HCT116 (cell line): ENCODE data around the gene NOL4L. TPM values are rescaled to one million over a fixed set of nuclear protein-coding genes. Genes with fewer than 3 reads are reported as not detected.

Experiments used
- ATAC-seq: fragments of 200-7000 bp; cut with Tn5 transposase; 2 replicates; pipeline ENCODE4 v1.9.1; 2020; ENCODE audit warnings: mild to moderate bottlenecking, moderate library complexity
- BruUV-seq: library from RNA; stranded (reverse); fragments of 400-500 nt; replicated peaks from 2 replicates; lab custom pipeline; 2021; lab: Mats Ljungman, UMichigan
- CTCF ChIA-PET: fragments of 300-600 bp; sonication (Branson Sonifier 250); formaldehyde crosslinking; loops from one replicate; lab custom pipeline; 2021; ENCODE audit warnings: antibody characterized with exemption; lab: Charles Lee
- POLR2A ChIA-PET: fragments of 300-600, 350-600 bp; sonication (Branson Sonifier 250); formaldehyde crosslinking; loops from one replicate; lab custom pipeline; 2021; ENCODE audit warnings: antibody characterized with exemption; lab: Charles Lee
- RAD21 ChIA-PET, 2 experiments: fragments of 300-600 bp; sonication (Branson Sonifier 250); formaldehyde crosslinking; loops; one replicate each; lab custom pipeline; 2023; ENCODE audit warnings: low total read pairs in 2 of 2; ENCODE audit not compliant: uncharacterized antibody in 2 of 2, unreplicated experiment in 2 of 2, low non-redundant PET in 1 of 2; lab: Charles Lee
- DNase-seq: peaks from one replicate; pipeline ENCODE4 v3.0.0-alpha.2; 2010; ENCODE audit warnings: low read depth, low spot score
- H2AFZ ChIP-seq: fragments of 200-600 bp; shearing (Covaris generic), sonication (generic); 2 replicates; pipeline ENCODE4 v1.6.1; 2017; ENCODE audit warnings: low read depth, mixed run types, mixed read lengths, antibody characterized with exemption, low read length; ENCODE audit not compliant: poor library complexity, severe bottlenecking
- H3K27ac ChIP-seq: 2 replicates; pipeline ENCODE4 v1.5.1; 2012; ENCODE audit warnings: low read depth, low read length
- H3K27me3 ChIP-seq: fragments of 200-600 bp; sonication (generic); 2 replicates; pipeline ENCODE4 v1.6.1; 2016; ENCODE audit warnings: mixed run types, low read length, mixed read lengths; ENCODE audit not compliant: insufficient read depth
- H3K36me3 ChIP-seq, 2 experiments: fragments of 200-500 bp in 1 of 2; fragments of 200-600 bp in 1 of 2; sonication (Bioruptor generic) in 1 of 2; sonication (generic) in 1 of 2; 2 replicates each; pipeline versions ENCODE4 v1.5.1 to v1.6.1; 2014 to 2016; ENCODE audit warnings: low read length in 2 of 2, inconsistent platforms in 1 of 2, mixed read lengths in 1 of 2, mixed run types in 1 of 2; ENCODE audit not compliant: insufficient read depth in 2 of 2, control insufficient read depth in 1 of 2
- H3K4me1 ChIP-seq, 2 experiments: fragments of 200-600 bp in 1 of 2; sonication (generic) in 1 of 2; 2 replicates each; pipeline versions ENCODE4 v1.5.1 to v1.6.1; 2012 to 2017; ENCODE audit warnings: low read length in 2 of 2, inconsistent platforms in 1 of 2, mild to moderate bottlenecking in 1 of 2, mixed read lengths in 1 of 2, mixed run types in 1 of 2, moderate library complexity in 1 of 2; ENCODE audit not compliant: insufficient read depth in 2 of 2, control insufficient read depth in 1 of 2
- H3K4me2 ChIP-seq: fragments of 200-600 bp; sonication (generic); 2 replicates; pipeline ENCODE4 v1.6.1; 2017; ENCODE audit warnings: mixed run types, low read length, mixed read lengths
- H3K4me3 ChIP-seq, 2 experiments: fragments of 200-600 bp in 1 of 2; sonication (generic) in 1 of 2; replicated peaks in 1 of 2; 2 replicates each; pipeline ENCODE4 v1.5.1; 2011 to 2016; ENCODE audit warnings: low read length in 2 of 2, control low read depth in 1 of 2, low read depth in 1 of 2, mild to moderate bottlenecking in 1 of 2, mixed read lengths in 1 of 2, mixed run types in 1 of 2
- H3K79me2 ChIP-seq: fragments of 200-600 bp; sonication (generic); 2 replicates; pipeline ENCODE4 v1.6.1; 2017; ENCODE audit warnings: mild to moderate bottlenecking, mixed run types, low read length, moderate library complexity, mixed read lengths; ENCODE audit not compliant: insufficient read depth
- H3K9ac ChIP-seq: fragments of 200-600 bp; sonication (generic); 2 replicates; pipeline ENCODE4 v1.6.1; 2016; ENCODE audit warnings: low read length, mixed read lengths
- H3K9me2 ChIP-seq: fragments of 200-600 bp; sonication (generic), shearing (Covaris generic); 2 replicates; pipeline ENCODE4 v1.6.1; 2017; ENCODE audit warnings: mixed run types, mild to moderate bottlenecking, moderate library complexity; ENCODE audit not compliant: insufficient read depth
- H3K9me3 ChIP-seq, 2 experiments: fragments of 200-500 bp in 1 of 2; fragments of 200-600 bp in 1 of 2; sonication (Bioruptor generic) in 1 of 2; sonication (generic) in 1 of 2; 2 replicates each; pipeline ENCODE4 v1.6.1; 2014 to 2017; ENCODE audit warnings: low read length in 2 of 2, mixed read lengths in 2 of 2, inconsistent platforms in 1 of 2, low read depth in 1 of 2, mild to moderate bottlenecking in 1 of 2, mixed run types in 1 of 2, moderate library complexity in 1 of 2; ENCODE audit not compliant: control insufficient read depth in 1 of 2, insufficient read depth in 1 of 2
- H4K20me1 ChIP-seq: fragments of 200-600 bp; sonication (generic), shearing (Covaris generic); 2 replicates; pipeline ENCODE4 v1.6.1; 2017; ENCODE audit warnings: mixed run types, mild to moderate bottlenecking, moderate library complexity; ENCODE audit not compliant: insufficient read depth
- EGR1 ChIP-seq: IDR thresholded peaks from 2 replicates; pipeline ENCODE4 v1.6.1; 2012; ENCODE audit warnings: low read depth
- EZH2phosphoT487 ChIP-seq: fragments of 200-600 bp; IDR thresholded peaks from 2 replicates; pipeline ENCODE4 v1.6.1; 2018; ENCODE audit warnings: antibody characterized with exemption, borderline replicate concordance
- FOSL1 ChIP-seq: IDR thresholded peaks from 2 replicates; pipeline ENCODE4 v1.6.1; 2012; ENCODE audit warnings: low read depth
- JUND ChIP-seq: IDR thresholded peaks from 2 replicates; pipeline ENCODE4 v1.6.1; 2012
- POLR2A ChIP-seq: IDR thresholded peaks from 2 replicates; pipeline ENCODE4 v1.7.0; 2011; ENCODE audit warnings: borderline replicate concordance; ENCODE audit not compliant: insufficient read depth, insufficient read length; ENCODE audit errors: extremely low read depth
- POLR2AphosphoS5 ChIP-seq: IDR thresholded peaks from 2 replicates; pipeline ENCODE4 v1.6.1; 2011; ENCODE audit warnings: mild to moderate bottlenecking, low read depth, low read length, moderate library complexity
- RAD21 ChIP-seq: IDR thresholded peaks from 2 replicates; pipeline ENCODE4 v1.6.1; 2012; ENCODE audit warnings: low read depth, mild to moderate bottlenecking
- SP1 ChIP-seq: IDR thresholded peaks from 2 replicates; pipeline ENCODE4 v1.6.1; 2012; ENCODE audit warnings: low read depth
- TCF7L2 ChIP-seq: IDR thresholded peaks from 2 replicates; pipeline ENCODE4 v1.7.0; 2011; ENCODE audit warnings: borderline replicate concordance, inconsistent platforms; ENCODE audit not compliant: insufficient read depth, insufficient read length; ENCODE audit errors: extremely low read depth
- YY1 ChIP-seq: IDR thresholded peaks from 2 replicates; pipeline ENCODE4 v1.6.1; 2011; ENCODE audit warnings: low read length, low read depth, moderate library complexity, mild to moderate bottlenecking; ENCODE audit not compliant: insufficient replicate concordance; ENCODE audit errors: extremely low read depth
- ZNF274 ChIP-seq: fragments of 200-500 bp; sonication (Bioruptor generic); IDR thresholded peaks from 2 replicates; pipeline ENCODE4 v1.6.1; 2014; ENCODE audit warnings: mild to moderate bottlenecking, low read depth, low read length, inconsistent platforms
- intact Hi-C: fragments of 100-400 bp; cut with micrococcal nuclease; formaldehyde crosslinking; loops from 2 replicates; pipeline ENCODE4 v1.10.0; 2022
- total RNA-seq: library from RNA; stranded (reverse); gene quantifications from one replicate; pipeline ENCODE4 v1.2.1, GENCODE V29; 2021; ENCODE audit not compliant: unreplicated experiment
- TF ChIP-seq, protein P1 (sequence below): IDR thresholded peaks from 2 replicates; pipeline ENCODE4 v1.6.1; 2012; ENCODE audit warnings: low read depth

Gene NOL4L
- total RNA-seq, 1 experiment from 2014 or later, result 5.9 TPM

DNA sequence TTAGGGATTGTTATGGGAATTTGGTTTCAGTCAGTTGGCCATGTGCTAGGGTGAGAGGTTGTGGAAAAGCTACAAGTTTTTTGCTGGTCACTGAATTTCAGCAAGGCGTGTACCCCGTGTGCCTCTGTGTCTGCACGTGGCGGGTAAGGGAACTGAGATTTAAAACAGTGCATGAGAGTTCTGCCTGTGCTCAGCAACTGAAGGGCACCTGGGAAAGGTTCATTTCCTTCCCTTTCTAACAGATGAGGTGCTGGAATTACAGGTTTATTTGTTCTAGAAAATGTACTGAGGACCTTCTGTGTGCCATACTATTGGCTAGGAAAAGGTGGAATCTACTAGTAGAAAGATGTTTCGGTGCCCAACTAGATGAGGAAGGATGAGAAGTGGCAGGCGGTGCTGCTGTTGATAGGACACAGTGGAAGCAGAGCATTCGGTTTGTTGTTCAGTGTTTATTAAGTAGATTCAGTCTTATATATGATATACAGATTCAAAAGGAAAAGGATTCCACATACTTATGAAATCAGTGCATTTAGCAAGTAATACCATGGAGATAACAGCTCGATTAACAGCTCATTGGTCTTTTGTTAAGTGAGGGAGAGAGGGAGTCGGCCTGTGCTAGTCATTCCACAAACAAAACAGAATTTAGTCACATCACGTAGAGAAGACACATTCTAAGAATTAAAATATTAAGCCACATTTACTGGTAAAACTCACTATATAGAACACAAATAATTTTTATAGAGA, 142.3 kb downstream of the NOL4L start:
- H3K4me3 ChIP-seq, result no peak overlapping the region
- no peak overlapping the region for H3K4me2 ChIP-seq
- H3K9me3 ChIP-seq, result no peaks in the 10 kb centered on the region
- no peak overlapping the region for H3K27ac ChIP-seq
- ATAC-seq, result no peak
- H3K4me1 ChIP-seq, result no peaks in the 10 kb centered on the region
- no peaks in the 10 kb centered on the region for H4K20me1 ChIP-seq
- H3K9ac ChIP-seq, result no peak overlapping the region
- TF ChIP-seq TCF7L2 (no peak), ZNF274 (no peak), POLR2AphosphoS5 (no peak), JUND (no peak), FOSL1 (no peak), SP1 (no peak), RAD21 (no peak), POLR2A (no peak), EGR1 (no peak), YY1 (no peak), EZH2phosphoT487 (no peak)
- TF ChIP-seq, protein P1, sequence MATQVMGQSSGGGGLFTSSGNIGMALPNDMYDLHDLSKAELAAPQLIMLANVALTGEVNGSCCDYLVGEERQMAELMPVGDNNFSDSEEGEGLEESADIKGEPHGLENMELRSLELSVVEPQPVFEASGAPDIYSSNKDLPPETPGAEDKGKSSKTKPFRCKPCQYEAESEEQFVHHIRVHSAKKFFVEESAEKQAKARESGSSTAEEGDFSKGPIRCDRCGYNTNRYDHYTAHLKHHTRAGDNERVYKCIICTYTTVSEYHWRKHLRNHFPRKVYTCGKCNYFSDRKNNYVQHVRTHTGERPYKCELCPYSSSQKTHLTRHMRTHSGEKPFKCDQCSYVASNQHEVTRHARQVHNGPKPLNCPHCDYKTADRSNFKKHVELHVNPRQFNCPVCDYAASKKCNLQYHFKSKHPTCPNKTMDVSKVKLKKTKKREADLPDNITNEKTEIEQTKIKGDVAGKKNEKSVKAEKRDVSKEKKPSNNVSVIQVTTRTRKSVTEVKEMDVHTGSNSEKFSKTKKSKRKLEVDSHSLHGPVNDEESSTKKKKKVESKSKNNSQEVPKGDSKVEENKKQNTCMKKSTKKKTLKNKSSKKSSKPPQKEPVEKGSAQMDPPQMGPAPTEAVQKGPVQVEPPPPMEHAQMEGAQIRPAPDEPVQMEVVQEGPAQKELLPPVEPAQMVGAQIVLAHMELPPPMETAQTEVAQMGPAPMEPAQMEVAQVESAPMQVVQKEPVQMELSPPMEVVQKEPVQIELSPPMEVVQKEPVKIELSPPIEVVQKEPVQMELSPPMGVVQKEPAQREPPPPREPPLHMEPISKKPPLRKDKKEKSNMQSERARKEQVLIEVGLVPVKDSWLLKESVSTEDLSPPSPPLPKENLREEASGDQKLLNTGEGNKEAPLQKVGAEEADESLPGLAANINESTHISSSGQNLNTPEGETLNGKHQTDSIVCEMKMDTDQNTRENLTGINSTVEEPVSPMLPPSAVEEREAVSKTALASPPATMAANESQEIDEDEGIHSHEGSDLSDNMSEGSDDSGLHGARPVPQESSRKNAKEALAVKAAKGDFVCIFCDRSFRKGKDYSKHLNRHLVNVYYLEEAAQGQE, result no peak
- TF ChIP-seq, all 23 proteins: peak for 0
- DNase-seq, result no peak
- Histone ChIP-seq H3K79me2 (no peaks in the 10 kb centered on the region), H3K36me3 (peaks cover 6 to 13% of the 10 kb centered on the region in 2 experiments; a peak in 3 of 4 replicates), H3K9me2 (no peaks in the 10 kb centered on the region), H2AFZ (no peak overlapping the region), H3K27me3 (no peaks in the 10 kb centered on the region)
- ChIA-PET CTCF (no interaction called here), RAD21 (no interaction called here), POLR2A (no interaction called here)
- no TSS peak for BruUV-seq
- intact Hi-C loops, result no loop called here
